B cell (primary cell): ENCODE results near the gene RAP1GAP2. TPM values are rescaled to one million over a fixed set of nuclear protein-coding genes. Genes with fewer than 3 reads are reported as not detected.

ENCODE experiments used
- ATAC-seq: fragments of 200-7000 bp; cut with Tn5 transposase; one replicate; pipeline ENCODE4 v1.10.0; 2021; ENCODE audit warnings: low read depth, mild to moderate bottlenecking, moderate number of reproducible peaks, moderate library complexity
- CTCF ChIA-PET: fragments of 350-600 bp; sonication (Branson Sonifier 250); formaldehyde crosslinking; loops from one replicate; lab custom pipeline; 2021; ENCODE audit warnings: antibody characterized with exemption, inconsistent platforms; lab: Charles Lee
- POLR2A ChIA-PET: fragments of 350-600 bp; sonication (Branson Sonifier 250); formaldehyde crosslinking; loops from one replicate; lab custom pipeline; 2021; ENCODE audit warnings: antibody characterized with exemption; lab: Charles Lee
- DNase-seq: peaks from one replicate; pipeline ENCODE4 v3.0.0; 2013
- H2AFZ ChIP-seq: 2 replicates; pipeline ENCODE4 v1.6.1; 2012; ENCODE audit warnings: mild to moderate bottlenecking, low read depth, low read length; ENCODE audit not compliant: insufficient read depth, poor library complexity, severe bottlenecking
- H3K27ac ChIP-seq, 2 donors: 1 replicate in 1 of 2; 2 replicates in 1 of 2; pipeline ENCODE4 v1.5.1; 2012 to 2013; ENCODE audit warnings: low read length in 2 of 2, mild to moderate bottlenecking in 2 of 2, moderate library complexity in 1 of 2
- H3K27me3 ChIP-seq, 4 experiments: fragments of 200-600 bp in 1 of 4; sonication (generic) in 1 of 4; replicated peaks in 1 of 4; 1 replicate in 2 of 4; 2 replicates in 2 of 4; pipeline versions ENCODE4 v1.6.1 to v1.7.0; 2013 to 2016; ENCODE audit warnings: low read length in 3 of 4, mild to moderate bottlenecking in 2 of 4, mixed read lengths in 1 of 4, moderate library complexity in 1 of 4; ENCODE audit not compliant: insufficient read depth in 4 of 4, control insufficient read depth in 3 of 4; ENCODE audit errors: control extremely low read depth in 1 of 4
- H3K36me3 ChIP-seq, 2 experiments: replicated peaks in 1 of 2; 1 replicate in 1 of 2; 2 replicates in 1 of 2; pipeline versions ENCODE4 v1.6.1 to v1.7.1; 2013; ENCODE audit warnings: low read length in 1 of 2; ENCODE audit not compliant: insufficient read depth in 2 of 2, control insufficient read depth in 1 of 2; ENCODE audit errors: control extremely low read depth in 1 of 2, extremely low read depth in 1 of 2
- H3K4me1 ChIP-seq, 2 donors: fragments of 200-600 bp in 1 of 2; sonication (generic) in 1 of 2; 1 replicate in 1 of 2; 2 replicates in 1 of 2; pipeline versions ENCODE4 v1.5.1 to v1.6.1; 2013 to 2017; ENCODE audit warnings: low read length in 2 of 2; ENCODE audit not compliant: control insufficient read depth in 2 of 2, insufficient read depth in 2 of 2
- H3K4me2 ChIP-seq: replicated peaks from 2 replicates; pipeline ENCODE3; 2012; ENCODE audit warnings: mild to moderate bottlenecking, low read depth, low read length; ENCODE audit not compliant: poor library complexity, severe bottlenecking
- H3K4me3 ChIP-seq, 5 experiments: fragments of 200-600 bp in 1 of 5; sonication (generic) in 1 of 5; 1 replicate in 3 of 5; 2 replicates in 2 of 5; pipeline versions ENCODE4 v1.5.1 to v1.7.0; 2011 to 2016; ENCODE audit warnings: low read length in 4 of 5, mild to moderate bottlenecking in 4 of 5, low read depth in 2 of 5, control low read depth in 1 of 5, moderate library complexity in 1 of 5; ENCODE audit not compliant: insufficient read depth in 1 of 5; ENCODE audit errors: control extremely low read depth in 1 of 5, extremely low read depth in 1 of 5
- H3K79me2 ChIP-seq: fragments of 200-600 bp; sonication (generic); one replicate; pipeline ENCODE4 v1.6.0; 2016; ENCODE audit warnings: low read length; ENCODE audit not compliant: control insufficient read depth, insufficient read depth
- H3K9ac ChIP-seq: fragments of 200-600 bp; sonication (generic); 2 replicates; pipeline ENCODE4 v1.6.1; 2017; ENCODE audit warnings: mild to moderate bottlenecking, low read length, moderate library complexity
- H3K9me3 ChIP-seq, 3 donors: one replicate each; pipeline versions ENCODE4 v1.6.1 to v1.7.1; 2013; ENCODE audit warnings: low read length in 2 of 3; ENCODE audit not compliant: control insufficient read depth in 2 of 3, insufficient read depth in 1 of 3; ENCODE audit errors: control extremely low read depth in 1 of 3
- H4K20me1 ChIP-seq: 2 replicates; pipeline ENCODE4 v1.6.0; 2012; ENCODE audit warnings: mild to moderate bottlenecking, low read length; ENCODE audit not compliant: insufficient read depth, control insufficient read depth, poor library complexity, severe bottlenecking
- H3K27ac Mint-ChIP-seq: one replicate; pipeline ENCODE4 v1.8.0; 2021; ENCODE audit warnings: mixed read lengths
- H3K27me3 Mint-ChIP-seq: one replicate; pipeline ENCODE4 v1.8.0; 2021; ENCODE audit warnings: mixed read lengths
- H3K4me1 Mint-ChIP-seq: one replicate; pipeline ENCODE4 v1.8.0; 2021; ENCODE audit warnings: mixed read lengths
- H3K4me3 Mint-ChIP-seq: one replicate; pipeline ENCODE4 v1.8.0; 2021; ENCODE audit warnings: mixed read lengths
- H3K9me3 Mint-ChIP-seq: one replicate; pipeline ENCODE4 v1.8.0; 2022; ENCODE audit warnings: mixed read lengths; ENCODE audit not compliant: insufficient read depth
- CTCF ChIP-seq: fragments of 200-600 bp; IDR thresholded peaks from one replicate; pipeline ENCODE4 v1.8.0; 2022; ENCODE audit warnings: antibody characterized with exemption, mild to moderate bottlenecking
- EZH2 ChIP-seq: IDR thresholded peaks from 2 replicates; pipeline ENCODE4 v1.6.1; 2012; ENCODE audit warnings: borderline replicate concordance, low read depth, mild to moderate bottlenecking, moderate library complexity, low read length; ENCODE audit not compliant: insufficient read depth, poor library complexity, severe bottlenecking
- WGBS: methylation state at CpG from one replicate; pipeline ENCODE4 v1.1.5; 2013; ENCODE audit warnings: missing lambda C conversion rate; ENCODE audit not compliant: insufficient coverage; 5-methylcytosine and 5-hydroxymethylcytosine counted together
- intact Hi-C: fragments of 100-400 bp; cut with micrococcal nuclease; formaldehyde crosslinking; loops from one replicate; pipeline ENCODE4 v1.10.0; 2022
- polyA plus RNA-seq: library from polyadenylated mRNA; depleted of rRNA; stranded (reverse); fragments of >200 nt; gene quantifications from 2 replicates; pipeline ENCODE4 v1.2.3, GENCODE V29; 2012
- total RNA-seq, 2 donors: library from RNA; stranded (reverse); fragments of 120-200 nt in 1 of 2; gene quantifications; 1 replicate in 1 of 2; 2 replicates in 1 of 2; pipeline versions ENCODE4 v1.2.3 to v1.2.4, GENCODE V29; 2013 to 2022

The RAP1GAP2 gene
- total and polyA plus RNA-seq, 2 donors (not counting 1 experiment from before 2014, with no cell fraction given): 14.9 to 16.4 TPM

GRCh38 chr17:3025421-3026124 is 229.3 kb downstream of the RAP1GAP2 start:
- no peaks in the 10 kb centered on the region for H3K4me1 ChIP-seq
- H3K27me3 Mint-ChIP-seq: no peaks in the 10 kb centered on the region
- peaks cover 3 to 19% (median 8%) of the 10 kb centered on the region in 3 donors for H3K9me3 ChIP-seq
- no peak overlapping the region for H3K27ac ChIP-seq
- H3K9ac ChIP-seq: no peak overlapping the region
- no peak overlapping the region for H3K4me3 Mint-ChIP-seq
- ATAC-seq: no peak
- H2AFZ ChIP-seq: no peak overlapping the region
- CTCF ChIA-PET: no interaction called here
- no peaks in the 10 kb centered on the region for H4K20me1 ChIP-seq
- H3K36me3 ChIP-seq: peaks cover 0 to 63% of the 10 kb centered on the region in 2 experiments
- 97% methylated on average over 3 of the region's 17 CpGs for WGBS
- H3K4me2 ChIP-seq: no peak overlapping the region
- TF ChIP-seq CTCF: no peak
- TF ChIP-seq EZH2: no peak
- no peak for DNase-seq
- intact Hi-C loops: no loop called here
- H3K9me3 Mint-ChIP-seq: peaks cover 10% of the 10 kb centered on the region
- no peak overlapping the region for H3K4me3 ChIP-seq
- no peaks in the 10 kb centered on the region for H3K27me3 ChIP-seq
- no peak overlapping the region for H3K27ac Mint-ChIP-seq
- POLR2A ChIA-PET: interaction anchor here (0.5 kb wide), 1 partner anchor 228 kb away, joined by 3 read pairs; no protein-coding TSS in a partner anchor
- no peaks in the 10 kb centered on the region for H3K79me2 ChIP-seq
- H3K4me1 Mint-ChIP-seq: no peaks in the 10 kb centered on the region

- H3K27ac Mint-ChIP-seq: no peak overlapping the region
These were observed 230.1 kb downstream of the RAP1GAP2 start for GRCh38 chr17:3026125-3026855.

More at GRCh38 chr17:3026125-3026855, 230.1 kb downstream of the RAP1GAP2 start:
- ATAC-seq (no peak), DNase-seq (no peak)
- Histone ChIP-seq H3K4me2 (no peak overlapping the region), H3K9ac (no peak overlapping the region), H3K27me3 (no peaks in the 10 kb centered on the region), H3K36me3 (peaks cover 0 to 63% of the 10 kb centered on the region in 2 experiments), H3K9me3 (peaks cover 3 to 19% (median 7%) of the 10 kb centered on the region in 3 donors), H3K27ac (no peak overlapping the region), H3K79me2 (no peaks in the 10 kb centered on the region), H3K4me1 (no peaks in the 10 kb centered on the region), H2AFZ (no peak overlapping the region), H4K20me1 (no peaks in the 10 kb centered on the region), H3K4me3 (no peak overlapping the region)
- intact Hi-C loops: no loop called here
- no peak overlapping the region for H3K4me3 Mint-ChIP-seq
- no peaks in the 10 kb centered on the region for H3K27me3 Mint-ChIP-seq
- TF ChIP-seq CTCF (no peak), EZH2 (no peak)
- peaks cover 10% of the 10 kb centered on the region for H3K9me3 Mint-ChIP-seq
- WGBS: 95% methylated on average over 25 of the region's 26 CpGs
- no peaks in the 10 kb centered on the region for H3K4me1 Mint-ChIP-seq
- CTCF ChIA-PET: no interaction called here
- POLR2A ChIA-PET: no interaction called here
